Central memory CD4-positive, alpha-beta T cell (primary cell): ENCODE measurements around the gene USP17L12.
"Not testable (repeated sequence)": the region's sequence is repeated elsewhere in the genome, so short reads cannot be mapped to it uniquely, and the experiment has no call there.

ENCODE experiments used
- DNase-seq: peaks from one replicate; pipeline ENCODE4 v3.0.0; 2022
- total RNA-seq, 3 experiments: gene quantifications; one replicate each; lab custom pipeline; 2026; lab: John Stamatoyannopoulos, UW

The USP17L12 gene, protein sequence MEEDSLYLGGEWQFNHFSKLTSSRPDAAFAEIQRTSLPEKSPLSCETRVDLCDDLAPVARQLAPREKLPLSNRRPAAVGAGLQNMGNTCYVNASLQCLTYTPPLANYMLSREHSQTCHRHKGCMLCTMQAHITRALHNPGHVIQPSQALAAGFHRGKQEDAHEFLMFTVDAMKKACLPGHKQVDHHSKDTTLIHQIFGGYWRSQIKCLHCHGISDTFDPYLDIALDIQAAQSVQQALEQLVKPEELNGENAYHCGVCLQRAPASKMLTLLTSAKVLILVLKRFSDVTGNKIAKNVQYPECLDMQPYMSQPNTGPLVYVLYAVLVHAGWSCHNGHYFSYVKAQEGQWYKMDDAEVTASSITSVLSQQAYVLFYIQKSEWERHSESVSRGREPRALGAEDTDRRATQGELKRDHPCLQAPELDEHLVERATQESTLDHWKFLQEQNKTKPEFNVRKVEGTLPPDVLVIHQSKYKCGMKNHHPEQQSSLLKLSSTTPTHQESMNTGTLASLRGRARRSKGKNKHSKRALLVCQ
- total RNA-seq = 0 reads per million in 3 experiments

DNA sequence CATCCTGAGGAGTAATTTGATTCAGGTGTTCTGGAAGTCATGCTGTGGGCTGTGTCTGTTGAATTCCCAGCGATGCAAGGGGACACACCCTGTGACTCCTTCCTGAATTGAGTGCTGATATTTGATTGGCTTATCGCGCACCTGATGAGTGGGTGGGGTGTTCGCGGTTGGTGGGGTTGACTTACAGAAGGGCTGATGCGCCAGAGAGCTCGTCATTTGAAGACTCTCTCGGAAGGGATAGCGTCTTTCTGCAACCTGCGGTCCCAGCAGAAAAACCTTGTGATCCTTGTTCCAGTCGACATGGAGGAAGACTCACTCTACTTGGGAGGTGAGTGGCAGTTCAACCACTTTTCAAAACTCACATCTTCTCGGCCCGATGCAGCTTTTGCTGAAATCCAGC lies at the start of gene USP17L12:
TSS of gene USP17L12 (plus strand) at position 301 of the 400 bp plus-strand sequence. CDS start at position 301, 0 bp downstream.
- not testable (repeated sequence) for DNase-seq

GRCh38 chr4:9210357-9210756 lies 9.6 kb upstream of the USP17L12 start, which contains the start of gene USP17L10:
Gene USP17L10, plus strand, starts transcription at chr4:9210657. Its CDS starts 0 bp downstream, at chr4:9210657.
- DNase-seq = not testable (repeated sequence)

DNA sequence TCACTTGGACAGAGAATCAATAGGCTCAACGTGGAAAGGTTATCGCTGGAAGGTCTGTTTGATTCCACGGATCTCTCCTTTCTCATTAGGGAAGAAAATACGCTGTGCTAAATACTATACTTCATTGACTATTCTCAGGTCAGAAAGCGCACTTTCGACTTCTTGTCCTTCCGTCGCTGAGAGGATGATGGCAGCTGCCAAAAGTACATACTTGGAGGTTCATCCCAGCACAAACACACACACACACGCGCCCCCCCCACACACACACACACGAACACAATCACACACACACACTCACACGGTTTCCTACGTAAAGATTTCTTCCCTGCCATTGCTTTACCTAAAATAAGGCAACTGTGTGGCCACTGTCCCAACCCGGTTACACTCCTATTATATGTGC lies 5.3 kb upstream of the USP17L12 start:
- not testable (repeated sequence) for DNase-seq

GRCh38 chr4:9215105-9215504 lies 4.8 kb upstream of the USP17L12 start, which contains the start of gene USP17L11:
Gene USP17L11, plus strand, starts transcription at chr4:9215405. Its CDS starts 0 bp downstream, at chr4:9215405.
- not testable (repeated sequence) for DNase-seq

DNA sequence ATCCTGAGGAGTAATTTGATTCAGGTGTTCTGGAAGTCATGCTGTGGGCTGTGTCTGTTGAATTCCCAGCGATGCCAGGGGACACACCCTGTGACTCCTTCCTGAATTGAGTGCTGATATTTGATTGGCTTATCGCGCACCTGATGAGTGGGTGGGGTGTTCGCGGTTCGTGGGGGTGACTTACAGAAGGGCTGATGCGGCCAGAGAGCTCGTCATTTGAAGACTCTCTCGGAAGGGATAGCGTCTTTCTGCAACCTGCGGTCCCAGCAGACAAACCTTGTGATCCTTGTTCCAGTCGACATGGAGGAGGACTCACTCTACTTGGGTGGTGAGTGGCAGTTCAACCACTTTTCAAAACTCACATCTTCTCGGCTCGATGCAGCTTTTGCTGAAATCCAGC lies 4.6 kb downstream of the USP17L12 start, which contains the start of gene USP17L13:
TSS of gene USP17L13 (plus strand) at position 301 of the 400 bp plus-strand sequence. CDS start at position 301, 0 bp downstream.
- DNase-seq = not testable (repeated sequence)

- not testable (repeated sequence) for DNase-seq
These were observed 10.3 kb downstream of the USP17L12 start for GRCh38 chr4:9230249-9230648.

DNA sequence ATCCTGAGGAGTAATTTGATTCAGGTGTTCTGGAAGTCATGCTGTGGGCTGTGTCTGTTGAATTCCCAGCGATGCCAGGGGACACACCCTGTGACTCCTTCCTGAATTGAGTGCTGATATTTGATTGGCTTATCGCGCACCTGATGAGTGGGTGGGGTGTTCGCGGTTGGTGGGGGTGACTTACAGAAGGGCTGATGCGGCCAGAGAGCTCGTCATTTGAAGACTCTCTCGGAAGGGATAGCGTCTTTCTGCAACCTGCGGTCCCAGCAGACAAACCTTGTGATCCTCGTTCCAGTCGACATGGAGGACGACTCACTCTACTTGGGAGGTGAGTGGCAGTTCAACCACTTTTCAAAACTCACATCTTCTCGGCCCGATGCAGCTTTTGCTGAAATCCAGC lies 14.1 kb downstream of the USP17L12 start, which contains the start of gene USP17L15:
TSS of gene USP17L15 (plus strand) at position 301 of the 400 bp plus-strand sequence. CDS start at position 301, 0 bp downstream.
- DNase-seq = not testable (repeated sequence)

DNA sequence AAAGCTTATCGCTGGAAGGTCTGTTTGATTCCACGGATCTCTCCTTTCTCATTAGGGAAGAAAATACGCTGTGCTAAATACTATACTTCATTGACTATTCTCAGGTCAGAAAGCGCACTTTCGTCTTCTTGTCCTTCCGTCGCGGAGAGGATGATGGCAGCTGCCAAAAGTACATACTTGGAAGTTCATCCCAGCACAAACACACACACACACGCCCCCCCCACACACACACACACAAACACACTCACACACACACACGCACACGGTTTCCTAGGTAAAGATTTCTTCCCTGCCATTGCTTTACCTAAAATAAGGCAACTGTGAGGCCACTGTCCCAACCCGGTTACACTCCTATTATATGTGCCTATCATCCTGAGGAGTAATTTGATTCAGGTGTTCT lies 18.5 kb downstream of the USP17L12 start:
- DNase-seq = not testable (repeated sequence)

DNA sequence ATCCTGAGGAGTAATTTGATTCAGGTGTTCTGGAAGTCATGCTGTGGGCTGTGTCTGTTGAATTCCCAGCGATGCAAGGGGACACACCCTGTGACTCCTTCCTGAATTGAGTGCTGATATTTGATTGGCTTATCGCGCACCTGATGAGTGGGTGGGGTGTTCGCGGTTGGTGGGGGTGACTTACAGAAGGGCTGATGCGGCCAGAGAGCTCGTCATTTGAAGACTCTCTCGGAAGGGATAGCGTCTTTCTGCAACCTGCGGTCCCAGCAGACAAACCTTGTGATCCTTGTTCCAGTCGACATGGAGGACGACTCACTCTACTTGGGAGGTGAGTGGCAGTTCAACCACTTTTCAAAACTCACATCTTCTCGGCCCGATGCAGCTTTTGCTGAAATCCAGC lies 23.6 kb downstream of the USP17L12 start, which contains the start of gene USP17L17:
TSS of gene USP17L17 (plus strand) at position 301 of the 400 bp plus-strand sequence. CDS start at position 301, 0 bp downstream.
- DNase-seq = not testable (repeated sequence)

DNA sequence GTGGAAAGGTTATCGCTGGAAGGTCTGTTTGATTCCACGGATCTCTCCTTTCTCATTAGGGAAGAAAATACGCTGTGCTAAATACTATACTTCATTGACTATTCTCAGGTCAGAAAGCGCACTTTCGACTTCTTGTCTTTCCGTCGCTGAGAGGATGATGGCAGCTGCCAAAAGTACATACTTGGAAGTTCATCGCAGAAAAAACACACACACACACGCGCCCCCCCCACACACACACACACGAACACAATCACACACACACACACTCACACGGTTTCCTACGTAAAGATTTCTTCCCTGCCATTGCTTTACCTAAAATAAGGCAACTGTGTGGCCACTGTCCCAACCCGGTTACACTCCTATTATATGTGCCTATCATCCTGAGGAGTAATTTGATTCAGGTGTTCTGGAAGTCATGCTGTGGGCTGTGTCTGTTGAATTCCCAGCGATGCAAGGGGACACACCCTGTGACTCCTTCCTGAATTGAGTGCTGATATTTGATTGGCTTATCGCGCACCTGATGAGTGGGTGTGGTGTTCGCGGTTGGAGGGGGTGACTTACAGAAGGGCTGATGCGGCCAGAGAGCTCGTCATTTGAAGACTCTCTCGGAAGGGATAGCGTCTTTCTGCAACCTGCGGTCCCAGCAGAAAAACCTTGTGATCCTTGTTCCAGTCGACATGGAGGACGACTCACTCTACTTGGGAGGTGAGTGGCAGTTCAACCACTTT lies 28.2 kb downstream of the USP17L12 start, which contains the start of gene USP17L18:
TSS of gene USP17L18 (plus strand) at position 678 of the 728 bp plus-strand sequence. CDS start at position 678, 0 bp downstream.
- not testable (repeated sequence) for DNase-seq

DNA sequence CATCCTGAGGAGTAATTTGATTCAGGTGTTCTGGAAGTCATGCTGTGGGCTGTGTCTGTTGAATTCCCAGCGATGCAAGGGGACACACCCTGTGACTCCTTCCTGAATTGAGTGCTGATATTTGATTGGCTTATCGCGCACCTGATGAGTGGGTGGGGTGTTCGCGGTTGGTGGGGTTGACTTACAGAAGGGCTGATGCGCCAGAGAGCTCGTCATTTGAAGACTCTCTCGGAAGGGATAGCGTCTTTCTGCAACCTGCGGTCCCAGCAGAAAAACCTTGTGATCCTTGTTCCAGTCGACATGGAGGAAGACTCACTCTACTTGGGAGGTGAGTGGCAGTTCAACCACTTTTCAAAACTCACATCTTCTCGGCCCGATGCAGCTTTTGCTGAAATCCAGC lies 33.1 kb downstream of the USP17L12 start, which contains the start of gene USP17L19:
TSS of gene USP17L19 (plus strand) at position 301 of the 400 bp plus-strand sequence. CDS start at position 301, 0 bp downstream.
- DNase-seq = not testable (repeated sequence)

GRCh38 chr4:9257824-9258223 lies 37.9 kb downstream of the USP17L12 start, which contains the start of gene USP17L20:
Gene USP17L20, plus strand, starts transcription at chr4:9258124. Its CDS starts 0 bp downstream, at chr4:9258124.
- not testable (repeated sequence) for DNase-seq

DNA sequence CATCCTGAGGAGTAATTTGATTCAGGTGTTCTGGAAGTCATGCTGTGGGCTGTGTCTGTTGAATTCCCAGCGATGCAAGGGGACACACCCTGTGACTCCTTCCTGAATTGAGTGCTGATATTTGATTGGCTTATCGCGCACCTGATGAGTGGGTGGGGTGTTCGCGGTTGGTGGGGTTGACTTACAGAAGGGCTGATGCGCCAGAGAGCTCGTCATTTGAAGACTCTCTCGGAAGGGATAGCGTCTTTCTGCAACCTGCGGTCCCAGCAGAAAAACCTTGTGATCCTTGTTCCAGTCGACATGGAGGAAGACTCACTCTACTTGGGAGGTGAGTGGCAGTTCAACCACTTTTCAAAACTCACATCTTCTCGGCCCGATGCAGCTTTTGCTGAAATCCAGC lies 42.6 kb downstream of the USP17L12 start, which contains the start of gene USP17L21:
TSS of gene USP17L21 (plus strand) at position 301 of the 400 bp plus-strand sequence. CDS start at position 301, 0 bp downstream.
- not testable (repeated sequence) for DNase-seq

- DNase-seq = not testable (repeated sequence)
These were observed 47.4 kb downstream of the USP17L12 start, which contains the start of gene USP17L22 for GRCh38 chr4:9267319-9267718. Gene USP17L22, plus strand, starts transcription at chr4:9267619. Its CDS starts 0 bp downstream, at chr4:9267619.
